Parietal lobe (tissue), 2 donors: ENCODE results near the gene ST6GALNAC1. TPM values are rescaled to one million over a fixed set of nuclear protein-coding genes. Genes with fewer than 3 reads are reported as not detected.

Experiments
- small RNA-seq: library from RNA; depleted of rRNA; stranded (forward); fragments of <200 nt; gene quantifications from one replicate; pipeline ENCODE3, GENCODE V24; 2014; ENCODE audit warnings: low replicate concordance
- total RNA-seq: library from RNA; depleted of rRNA; stranded (reverse); fragments of >200 nt; gene quantifications from one replicate; pipeline ENCODE4 v1.2.3, GENCODE V29; 2014

The ST6GALNAC1 gene, protein sequence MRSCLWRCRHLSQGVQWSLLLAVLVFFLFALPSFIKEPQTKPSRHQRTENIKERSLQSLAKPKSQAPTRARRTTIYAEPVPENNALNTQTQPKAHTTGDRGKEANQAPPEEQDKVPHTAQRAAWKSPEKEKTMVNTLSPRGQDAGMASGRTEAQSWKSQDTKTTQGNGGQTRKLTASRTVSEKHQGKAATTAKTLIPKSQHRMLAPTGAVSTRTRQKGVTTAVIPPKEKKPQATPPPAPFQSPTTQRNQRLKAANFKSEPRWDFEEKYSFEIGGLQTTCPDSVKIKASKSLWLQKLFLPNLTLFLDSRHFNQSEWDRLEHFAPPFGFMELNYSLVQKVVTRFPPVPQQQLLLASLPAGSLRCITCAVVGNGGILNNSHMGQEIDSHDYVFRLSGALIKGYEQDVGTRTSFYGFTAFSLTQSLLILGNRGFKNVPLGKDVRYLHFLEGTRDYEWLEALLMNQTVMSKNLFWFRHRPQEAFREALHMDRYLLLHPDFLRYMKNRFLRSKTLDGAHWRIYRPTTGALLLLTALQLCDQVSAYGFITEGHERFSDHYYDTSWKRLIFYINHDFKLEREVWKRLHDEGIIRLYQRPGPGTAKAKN
- total RNA-seq: 3.1 TPM

DNA sequence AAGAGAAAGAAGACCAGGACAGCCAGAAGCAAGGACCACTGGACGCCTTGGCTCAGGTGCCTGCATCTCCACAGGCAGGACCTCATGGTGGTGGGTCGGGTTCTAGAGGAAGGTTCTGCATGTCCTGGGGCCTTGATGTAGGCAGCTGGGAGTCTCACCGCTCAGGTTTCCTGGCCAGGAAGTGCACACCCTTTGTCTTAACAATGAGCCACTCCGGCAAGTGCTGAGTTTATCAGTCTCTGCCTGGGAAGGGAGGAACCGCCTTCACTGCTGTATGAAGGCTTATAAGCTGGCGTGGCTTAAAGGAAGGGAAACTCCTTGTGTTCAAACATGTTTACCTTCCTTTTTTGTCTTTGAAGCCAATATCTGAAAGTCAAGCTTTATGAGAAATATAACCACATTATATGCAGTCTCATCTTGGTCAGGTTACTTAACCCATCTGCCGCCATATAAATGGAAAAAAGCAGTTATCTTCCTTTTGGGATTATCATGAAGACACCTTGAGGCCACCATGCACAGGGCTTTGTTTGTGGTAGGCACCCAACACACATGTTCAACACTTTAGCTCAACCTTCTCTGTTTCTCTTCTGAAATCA lies at the start of gene ST6GALNAC1:
Gene ST6GALNAC1 (minus strand): TSS at position 205 of the 596 bp plus-strand sequence. CDS start 119 bp downstream, at position 86.

DNA sequence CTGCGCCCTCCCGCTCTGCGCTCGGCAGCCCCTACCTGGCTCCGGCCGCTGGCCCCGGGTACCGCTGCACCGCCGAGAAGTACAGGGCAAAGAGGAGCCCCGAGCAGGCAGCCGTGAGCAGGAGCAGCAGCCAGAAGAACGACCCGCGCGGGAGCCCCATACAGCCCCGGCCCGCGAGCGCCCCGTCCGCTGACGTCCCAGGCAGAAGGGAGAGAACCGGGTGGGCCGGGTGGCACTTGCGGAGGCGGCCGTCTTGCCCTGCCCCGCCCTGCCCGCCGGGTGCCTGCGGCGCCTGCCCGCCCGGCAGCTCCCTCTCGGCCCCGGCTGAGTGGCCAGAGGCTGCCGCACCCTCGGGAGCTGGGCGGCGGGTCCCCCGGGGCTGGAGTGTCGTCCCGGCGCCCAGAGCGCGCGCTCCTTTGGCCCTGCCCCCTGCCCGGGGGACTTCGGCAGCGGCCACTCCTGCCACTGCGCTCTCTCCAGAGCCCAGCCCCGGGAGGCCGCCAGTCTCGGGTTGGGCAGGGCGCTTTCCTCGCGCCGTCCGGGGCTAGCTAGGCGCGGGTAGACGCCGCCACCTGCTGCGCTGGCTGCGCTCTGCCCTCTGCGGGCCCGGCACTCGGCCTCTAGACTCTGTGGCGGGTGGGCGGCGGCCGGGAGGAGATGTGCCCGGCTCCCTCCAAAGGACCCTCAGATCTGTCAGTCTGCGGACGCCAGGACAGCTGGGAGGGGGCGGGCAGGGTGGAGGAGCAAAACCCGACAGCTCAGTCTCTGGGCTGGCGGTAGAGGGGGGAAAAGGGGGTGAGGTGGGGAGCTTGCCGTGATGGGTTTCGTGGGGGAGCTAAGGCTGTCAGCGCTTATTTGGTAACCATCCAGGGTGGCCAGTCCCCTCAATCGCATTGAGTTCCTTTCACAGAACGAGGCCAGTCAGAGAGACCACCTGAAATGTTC lies 57.6 kb downstream of the ST6GALNAC1 start, which contains the start of gene ST6GALNAC2:
Gene ST6GALNAC2 (minus strand): TSS at position 212 of the 945 bp plus-strand sequence. CDS start 52 bp downstream, at position 160.

Small RNA genes lying within 50 kb of the gene (small RNA-seq; reads per million reads assigned to genes)
- gene AC015802.2: not detected
- not detected for gene RNU6-227P

Other genes starting within 250 kb of the ST6GALNAC1 start
- gene UBE2O, start 190.6 kb downstream of the ST6GALNAC1 start, total RNA-seq: 51.6 TPM
- gene AANAT, start 176.2 kb downstream of the ST6GALNAC1 start, total RNA-seq: not detected
- 2.5 TPM for gene RHBDF2, start 142.3 kb downstream of the ST6GALNAC1 start, total RNA-seq
- gene CYGB, start 106.0 kb downstream of the ST6GALNAC1 start, total RNA-seq: 1.3 TPM
- 0.94 TPM for gene PRCD, start 103.7 kb downstream of the ST6GALNAC1 start, total RNA-seq
- not detected for gene ST6GALNAC2, start 57.9 kb downstream of the ST6GALNAC1 start, total RNA-seq
- gene MXRA7, start 67.2 kb upstream of the ST6GALNAC1 start, total RNA-seq: 38.8 TPM
- gene JMJD6, start 82.8 kb upstream of the ST6GALNAC1 start, total RNA-seq: 26.6 TPM
- gene METTL23, start 83.1 kb upstream of the ST6GALNAC1 start, total RNA-seq: 21.3 TPM
- gene SRSF2, start 93.6 kb upstream of the ST6GALNAC1 start, total RNA-seq: 130 TPM
- gene MFSD11, start 94.4 kb upstream of the ST6GALNAC1 start, total RNA-seq: 91.1 TPM
- gene MGAT5B, start 224.6 kb upstream of the ST6GALNAC1 start, total RNA-seq: 53.8 TPM